GM12891 (cell line): Measurements from ENCODE around the gene DBX2.

Experiments used
- PAX5 ChIP-seq: IDR thresholded peaks from 2 replicates; pipeline ENCODE4 v1.6.1; 2011; ENCODE audit warnings: low read length, moderate library complexity, mild to moderate bottlenecking; ENCODE audit not compliant: insufficient read depth, severe bottlenecking
- POLR2A ChIP-seq: IDR thresholded peaks from 2 replicates; pipeline ENCODE4 v1.6.1; 2011; ENCODE audit warnings: low read depth, low read length, control low read depth
- POLR2AphosphoS5 ChIP-seq: IDR thresholded peaks from 2 replicates; pipeline ENCODE4 v1.6.1; 2011; ENCODE audit warnings: low read depth, low read length, control low read depth
- SPI1 ChIP-seq: IDR thresholded peaks from 2 replicates; pipeline ENCODE4 v1.6.1; 2011; ENCODE audit warnings: low read depth, low read length, control low read depth
- TAF1 ChIP-seq: IDR thresholded peaks from 2 replicates; pipeline ENCODE4 v1.6.1; 2011; ENCODE audit warnings: low read depth, low read length, control low read depth

DNA sequence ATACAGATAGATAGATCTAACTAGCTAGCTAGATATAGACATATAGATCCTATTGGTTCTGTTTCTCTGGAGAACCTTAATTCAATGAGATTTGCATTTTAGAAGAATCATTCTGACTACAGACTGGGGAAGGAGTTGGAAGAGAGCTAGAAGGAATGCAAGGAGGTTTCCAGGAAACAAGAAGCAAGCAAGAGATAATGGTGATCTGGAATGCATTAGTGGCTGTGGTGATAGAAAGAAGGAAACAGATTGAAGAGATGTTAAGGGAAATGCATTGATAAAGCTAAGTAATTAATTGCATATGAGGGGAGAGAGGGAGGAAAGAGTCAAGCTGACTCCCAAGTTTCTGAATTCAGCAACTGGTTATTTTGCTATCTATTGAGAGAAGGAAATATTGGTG lies 42.7 kb downstream of the DBX2 start:
- TF ChIP-seq POLR2AphosphoS5: no peak
- TF ChIP-seq POLR2A: no peak
- TF ChIP-seq TAF1: no peak
- no peak for TF ChIP-seq SPI1
- TF ChIP-seq PAX5: no peak
